ENCODE measurements around the gene LELP1. TPM values are rescaled to one million over a fixed set of nuclear protein-coding genes. Genes with fewer than 3 reads are reported as not detected.
"Not testable (repeated sequence)": the region's sequence is repeated elsewhere in the genome, so short reads cannot be mapped to it uniquely, and the experiment has no call there.

The LELP1 gene
- total RNA-seq, 1 experiment from 2014 or later: not detected

GRCh38 chr1:153220606-153221303 lies 17.5 kb downstream of the LELP1 start:
- in situ Hi-C loops (cut with HindIII; ENCODE audit: low pct_unique_long_range_greater_than_20kb, low sequenced_read_pairs): no loop called here
- peak; percentile 76 for DNase-seq (ENCODE audit: low read depth, low spot score)

GRCh38 chr1:153223040-153223891 lies 20.0 kb downstream of the LELP1 start:
- DNase-seq (ENCODE audit: low read depth, low spot score): peak; percentile 83
- in situ Hi-C loops (cut with HindIII; ENCODE audit: low pct_unique_long_range_greater_than_20kb, low sequenced_read_pairs): not testable (repeated sequence)

GRCh38 chr1:153227810-153228209 lies 24.6 kb downstream of the LELP1 start:
- DNase-seq (ENCODE audit: low read depth, low spot score): no peak
- in situ Hi-C loops (cut with HindIII; ENCODE audit: low pct_unique_long_range_greater_than_20kb, low sequenced_read_pairs): no loop called here

- in situ Hi-C loops (cut with HindIII; ENCODE audit: low pct_unique_long_range_greater_than_20kb, low sequenced_read_pairs): no loop called here
- no peak for DNase-seq (ENCODE audit: low read depth, low spot score)
Observed at GRCh38 chr1:153228491-153228890, 25.3 kb downstream of the LELP1 start.

GRCh38 chr1:153229076-153229829 lies 26.0 kb downstream of the LELP1 start:
- in situ Hi-C loops (cut with HindIII; ENCODE audit: low pct_unique_long_range_greater_than_20kb, low sequenced_read_pairs): not testable (repeated sequence)
- peak; percentile 65 for DNase-seq (ENCODE audit: low read depth, low spot score)

GRCh38 chr1:153231363-153231762 lies 28.1 kb downstream of the LELP1 start:
- in situ Hi-C loops (cut with HindIII; ENCODE audit: low pct_unique_long_range_greater_than_20kb, low sequenced_read_pairs): no loop called here
- no peak for DNase-seq (ENCODE audit: low read depth, low spot score)

- in situ Hi-C loops (cut with HindIII; ENCODE audit: low pct_unique_long_range_greater_than_20kb, low sequenced_read_pairs): no loop called here
- DNase-seq (ENCODE audit: low read depth, low spot score): no peak
Observed at GRCh38 chr1:153231785-153232184, 28.6 kb downstream of the LELP1 start.

- in situ Hi-C loops (cut with HindIII; ENCODE audit: low pct_unique_long_range_greater_than_20kb, low sequenced_read_pairs): no loop called here
- DNase-seq (ENCODE audit: low read depth, low spot score): no peak
Observed at GRCh38 chr1:153232553-153232952, 29.3 kb downstream of the LELP1 start.

GRCh38 chr1:153233448-153233847 lies 30.2 kb downstream of the LELP1 start:
- DNase-seq (ENCODE audit: low read depth, low spot score): no peak
- in situ Hi-C loops (cut with HindIII; ENCODE audit: low pct_unique_long_range_greater_than_20kb, low sequenced_read_pairs): no loop called here

GRCh38 chr1:153238527-153238926 lies 35.3 kb downstream of the LELP1 start:
- DNase-seq (ENCODE audit: low read depth, low spot score): peak; percentile 44
- in situ Hi-C loops (cut with HindIII; ENCODE audit: low pct_unique_long_range_greater_than_20kb, low sequenced_read_pairs): no loop called here

GRCh38 chr1:153242160-153242559 lies 38.9 kb downstream of the LELP1 start:
- in situ Hi-C loops (cut with HindIII; ENCODE audit: low pct_unique_long_range_greater_than_20kb, low sequenced_read_pairs): no loop called here
- no peak for DNase-seq (ENCODE audit: low read depth, low spot score)

GRCh38 chr1:153245466-153245865 lies 42.2 kb downstream of the LELP1 start:
- in situ Hi-C loops (cut with HindIII; ENCODE audit: low pct_unique_long_range_greater_than_20kb, low sequenced_read_pairs): no loop called here
- DNase-seq (ENCODE audit: low read depth, low spot score): no peak

- in situ Hi-C loops (cut with HindIII; ENCODE audit: low pct_unique_long_range_greater_than_20kb, low sequenced_read_pairs): no loop called here
- no peak for DNase-seq (ENCODE audit: low read depth, low spot score)
Observed at GRCh38 chr1:153246018-153246417, 42.8 kb downstream of the LELP1 start.

- no peak for DNase-seq (ENCODE audit: low read depth, low spot score)
- in situ Hi-C loops (cut with HindIII; ENCODE audit: low pct_unique_long_range_greater_than_20kb, low sequenced_read_pairs): no loop called here
Observed at GRCh38 chr1:153246825-153247224, 43.6 kb downstream of the LELP1 start.

GRCh38 chr1:153248176-153248879 lies 45.1 kb downstream of the LELP1 start:
- DNase-seq (ENCODE audit: low read depth, low spot score): no peak
- in situ Hi-C loops (cut with HindIII; ENCODE audit: low pct_unique_long_range_greater_than_20kb, low sequenced_read_pairs): no loop called here

- no peak for DNase-seq (ENCODE audit: low read depth, low spot score)
- in situ Hi-C loops (cut with HindIII; ENCODE audit: low pct_unique_long_range_greater_than_20kb, low sequenced_read_pairs): loop anchor here (25.0 kb wide), 1 partner anchor 1988 kb away; the partner anchor contains the start of gene PSMD4
Observed at GRCh38 chr1:153250166-153250565, 46.9 kb downstream of the LELP1 start.

GRCh38 chr1:153251087-153251486 lies 47.9 kb downstream of the LELP1 start:
- no peak for DNase-seq (ENCODE audit: low read depth, low spot score)
- in situ Hi-C loops (cut with HindIII; ENCODE audit: low pct_unique_long_range_greater_than_20kb, low sequenced_read_pairs): loop anchor here (25.0 kb wide), 1 partner anchor 1989 kb away; the partner anchor contains the start of gene PSMD4
